ENCODE results near the gene TMPRSS4. TPM values are rescaled to one million over a fixed set of nuclear protein-coding genes. Genes with fewer than 3 reads are reported as not detected.

TMPRSS4 gene
- total and polyA plus RNA-seq, 4 donors = 0.08 to 0.33 (median 0.24) TPM; not detected in 1

- Histone ChIP-seq H3K36me3 (ENCODE audit: control insufficient read depth in 4 of 4, insufficient read depth in 3 of 4, low read depth in 1 of 4, low read length in 3 of 4) (no peaks in the 10 kb centered on the region), H3K27ac (ENCODE audit: low read depth in 1 of 2, low read length in 2 of 2) (no peak overlapping the region), H3K4me3 (ENCODE audit: low read depth in 1 of 3, low read length in 3 of 3) (no peak overlapping the region), H3K9me3 (ENCODE audit: control insufficient read depth in 4 of 4, low read length in 3 of 4) (no peaks in the 10 kb centered on the region), H3K27me3 (ENCODE audit: control insufficient read depth in 4 of 4, insufficient read depth in 4 of 4, low read length in 3 of 4) (no peaks in the 10 kb centered on the region), H3K9ac (ENCODE audit: low read depth in 1 of 2, low read length in 2 of 2) (no peak overlapping the region), H3K4me1 (ENCODE audit: control insufficient read depth in 4 of 4, insufficient read depth in 4 of 4, low read length in 3 of 4) (no peaks in the 10 kb centered on the region)
- DNase-seq (ENCODE audit: low spot score) = no peak
- no peak for TF ChIP-seq NR2F2 (IDR thresholded peaks at IDR 0.05)
- TF ChIP-seq ZBTB33 (IDR thresholded peaks at IDR 0.05) = no peak
- no peak for TF ChIP-seq JUND (IDR thresholded peaks at IDR 0.05)
- TF ChIP-seq EGR1 (IDR thresholded peaks at IDR 0.05; ENCODE audit: low read depth in 2 of 2) = no peak
- no peak for TF ChIP-seq HNF4G (IDR thresholded peaks at IDR 0.05)
- no peak for TF ChIP-seq REST (IDR thresholded peaks at IDR 0.05)
- no peak for TF ChIP-seq MAX (IDR thresholded peaks at IDR 0.05)
- 62% methylated on average over 2 of the region's 2 CpGs for WGBS
Observed at GRCh38 chr11:118164885-118165284, 88.0 kb downstream of the TMPRSS4 start.

GRCh38 chr11:118166641-118167040, 89.8 kb downstream of the TMPRSS4 start:
- Histone ChIP-seq H3K4me1 (ENCODE audit: control insufficient read depth in 4 of 4, insufficient read depth in 4 of 4, low read length in 3 of 4) (peaks cover 0 to 3% (median 0%) of the 10 kb centered on the region in 4 donors), H3K36me3 (ENCODE audit: control insufficient read depth in 4 of 4, insufficient read depth in 3 of 4, low read depth in 1 of 4, low read length in 3 of 4) (no peaks in the 10 kb centered on the region), H3K4me3 (ENCODE audit: low read depth in 1 of 3, low read length in 3 of 3) (no peak overlapping the region), H3K9ac (ENCODE audit: low read depth in 1 of 2, low read length in 2 of 2) (no peak overlapping the region), H3K27ac (ENCODE audit: low read depth in 1 of 2, low read length in 2 of 2) (no peak overlapping the region), H3K9me3 (ENCODE audit: control insufficient read depth in 4 of 4, low read length in 3 of 4) (no peaks in the 10 kb centered on the region), H3K27me3 (ENCODE audit: control insufficient read depth in 4 of 4, insufficient read depth in 4 of 4, low read length in 3 of 4) (no peaks in the 10 kb centered on the region)
- TF ChIP-seq CTCF (IDR thresholded peaks at IDR 0.05; ENCODE audit: low read depth, low read length, missing input control) (no peak), GABPA (IDR thresholded peaks at IDR 0.05 in 1 of 2, conservative IDR thresholded peaks at IDR 0.05 in 1 of 2) (no peak), TAF1 (conservative IDR thresholded peaks at IDR 0.05) (no peak), SP1 (IDR thresholded peaks at IDR 0.05) (no peak), RXRA (IDR thresholded peaks at IDR 0.05) (no peak), JUND (IDR thresholded peaks at IDR 0.05) (no peak), ATF3 (IDR thresholded peaks at IDR 0.05) (no peak), YY1 (IDR thresholded peaks at IDR 0.05) (no peak), EGR1 (IDR thresholded peaks at IDR 0.05; ENCODE audit: low read depth in 2 of 2) (no peak), HNF4G (IDR thresholded peaks at IDR 0.05) (no peak), NR2F2 (IDR thresholded peaks at IDR 0.05) (no peak), HNF4A (conservative IDR thresholded peaks at IDR 0.05) (no peak), REST (IDR thresholded peaks at IDR 0.05) (no peak), FOXA2 (IDR thresholded peaks at IDR 0.05) (no peak), FOXA1 (IDR thresholded peaks at IDR 0.05) (no peak), ZBTB33 (IDR thresholded peaks at IDR 0.05) (no peak), RAD21 (IDR thresholded peaks at IDR 0.05) (no peak), MAX (IDR thresholded peaks at IDR 0.05) (no peak)
- 90% methylated on average over 17 of the region's 17 CpGs for WGBS
- no peak for DNase-seq (ENCODE audit: low spot score)
